ENCODE results near the gene FAM3C. TPM values are rescaled to one million over a fixed set of nuclear protein-coding genes. Genes with fewer than 3 reads are reported as not detected.

FAM3C gene
- total RNA-seq, 1 donor from 2014 or later = 110 TPM

GRCh38 chr7:121383235-121383910 lies 12.7 kb downstream of the FAM3C start:
- FAIRE-seq (no peak), DNase-seq (ENCODE audit: low spot score in 2 of 2) (no peak)

DNA sequence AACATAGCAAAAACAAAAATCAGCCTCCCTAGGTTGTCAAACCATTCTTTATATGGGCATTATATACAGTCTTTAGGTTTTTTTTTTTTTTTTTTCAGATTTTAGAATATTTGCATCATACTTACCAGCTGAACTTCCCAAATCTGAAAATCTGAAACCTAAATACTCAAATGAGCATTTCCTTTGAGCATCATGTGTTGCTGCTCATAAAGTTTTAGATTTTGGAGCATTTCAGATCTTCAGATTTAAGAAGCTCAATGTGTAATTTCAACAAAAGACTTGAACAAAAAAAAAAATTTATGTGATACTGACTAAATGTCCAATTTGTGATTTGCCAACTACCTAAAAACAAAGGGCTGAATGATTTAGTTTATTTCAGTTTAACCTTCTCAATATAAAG lies 13.6 kb downstream of the FAM3C start:
- FAIRE-seq = no peak
- no peak for DNase-seq (ENCODE audit: low spot score in 2 of 2)

- no peak for DNase-seq (ENCODE audit: low spot score in 2 of 2)
- FAIRE-seq = no peak
These were observed 16.2 kb downstream of the FAM3C start for GRCh38 chr7:121379930-121380329.

DNA sequence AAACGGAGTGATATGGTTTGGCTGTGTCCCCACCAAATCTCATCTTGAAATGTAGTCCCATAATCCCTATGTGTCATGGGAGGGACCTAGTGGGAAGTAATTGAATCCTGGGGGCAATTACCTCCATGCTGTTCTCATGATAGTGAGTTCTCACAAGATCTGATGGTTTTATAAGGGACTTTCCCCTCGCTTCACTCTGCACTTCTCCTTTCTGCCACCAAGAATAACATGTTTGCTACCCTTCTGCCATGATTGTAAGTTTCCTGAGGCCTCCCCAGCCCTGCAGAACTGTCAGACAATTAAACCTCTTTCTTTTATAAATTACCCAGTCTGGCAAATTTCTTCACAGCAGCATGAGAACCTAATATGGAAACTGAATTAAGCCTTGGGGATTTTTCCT lies 19.1 kb downstream of the FAM3C start:
- no peak for FAIRE-seq

GRCh38 chr7:121373177-121373576 lies 22.9 kb downstream of the FAM3C start:
- no peak for DNase-seq (ENCODE audit: low spot score in 2 of 2)
- FAIRE-seq = no peak

More for the DNA sequence above, 19.1 kb downstream of the FAM3C start:
- DNase-seq (ENCODE audit: low spot score in 2 of 2) = no peak

DNA sequence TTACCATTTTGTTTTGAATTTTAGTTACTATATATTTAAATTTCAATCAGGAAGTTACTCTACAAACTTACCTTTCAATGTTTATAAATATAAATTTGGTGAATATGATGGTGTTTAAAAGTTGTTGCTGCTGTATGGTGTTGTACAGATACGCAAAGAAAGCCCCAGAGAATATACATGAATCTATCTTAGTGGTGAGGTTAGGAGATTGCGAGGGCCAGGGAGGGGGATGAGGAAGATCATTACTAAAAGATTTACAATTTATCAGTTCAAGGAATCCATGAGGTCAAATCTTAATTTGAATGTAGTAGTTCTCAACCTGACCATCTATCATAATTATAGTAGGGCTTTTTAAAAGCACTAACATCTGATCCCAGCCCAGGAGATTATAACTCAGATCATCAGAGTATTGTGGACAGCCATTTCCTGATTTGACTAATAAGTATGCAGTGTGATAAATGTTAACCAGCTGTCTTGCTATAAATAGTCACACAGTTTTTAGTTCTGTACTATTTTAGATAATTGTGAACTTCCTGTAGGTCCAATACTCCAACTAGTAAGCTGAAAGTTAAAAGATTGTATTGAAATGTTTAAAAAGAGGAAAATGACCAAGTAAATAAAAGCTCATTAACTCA lies 23.6 kb downstream of the FAM3C start:
- DNase-seq (ENCODE audit: low spot score in 2 of 2) (no peak), FAIRE-seq (no peak)

DNA sequence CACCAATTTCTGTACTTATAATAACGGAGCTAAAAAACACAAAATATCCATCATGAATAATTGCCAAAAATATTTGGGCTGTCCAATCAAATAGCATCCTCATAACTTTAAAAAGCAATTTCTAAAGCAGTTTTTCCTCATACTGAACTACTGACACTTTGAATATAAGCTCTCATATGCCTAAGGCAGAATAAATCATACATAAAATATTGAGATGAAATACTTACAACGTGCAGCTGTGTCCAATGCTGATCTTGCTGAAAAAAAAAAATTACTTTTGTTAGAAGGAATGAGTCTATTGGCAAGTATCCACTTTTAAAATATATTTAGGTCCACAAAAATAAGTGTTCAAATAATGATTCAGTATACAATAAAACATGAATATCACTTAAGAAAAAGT lies 24.2 kb downstream of the FAM3C start:
- no peak for DNase-seq (ENCODE audit: low spot score in 2 of 2)
- no peak for FAIRE-seq

DNA sequence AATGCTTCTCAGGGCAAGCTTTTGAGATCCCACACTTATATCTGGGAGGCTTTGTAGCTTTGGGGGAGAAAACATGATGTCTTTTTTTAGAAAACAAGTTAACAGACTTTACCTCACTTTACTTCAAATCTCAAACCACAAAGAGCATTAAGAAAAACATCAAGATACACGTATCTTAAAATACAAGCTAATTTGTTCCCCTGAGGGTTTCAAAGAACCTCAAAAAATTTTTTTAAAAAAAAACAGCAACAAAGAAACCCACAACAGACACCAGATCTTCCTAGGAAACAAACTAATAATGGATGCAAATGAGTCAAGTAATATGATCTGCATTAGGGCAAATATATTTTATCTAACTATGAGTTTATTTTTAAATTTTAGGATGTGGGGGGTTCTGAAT lies 24.7 kb downstream of the FAM3C start:
- FAIRE-seq = no peak
- DNase-seq (ENCODE audit: low spot score in 2 of 2) = no peak

- FAIRE-seq (no peak), DNase-seq (ENCODE audit: low spot score in 2 of 2) (no peak)
These were observed 26.6 kb downstream of the FAM3C start for GRCh38 chr7:121369462-121369861.

DNA sequence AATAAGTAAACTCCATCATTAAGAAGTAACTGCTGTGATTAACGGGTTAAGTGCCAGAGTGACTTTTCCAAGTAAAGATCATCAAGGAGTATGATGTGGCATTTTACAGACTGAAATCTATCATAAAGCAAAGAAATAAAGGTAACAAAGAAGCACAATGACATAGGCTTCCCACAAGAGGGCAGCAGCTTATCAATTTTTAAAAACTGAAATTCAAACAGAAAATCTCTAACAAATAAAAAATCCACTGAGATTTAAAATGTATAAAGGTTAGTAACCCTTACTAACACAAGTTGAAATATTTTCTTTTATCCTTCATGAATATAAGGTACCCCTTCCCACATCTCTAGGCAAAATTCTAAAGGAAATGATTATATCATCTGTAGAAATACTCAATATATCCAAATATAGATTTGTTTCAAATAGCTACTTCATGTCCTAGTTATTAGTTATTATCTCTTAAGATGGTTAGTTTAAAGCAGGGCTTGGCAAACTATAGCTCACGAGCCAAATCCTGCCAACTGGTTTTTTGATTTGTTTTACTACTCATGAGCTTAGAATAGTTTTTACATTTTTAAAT lies 29.2 kb downstream of the FAM3C start:
- DNase-seq (ENCODE audit: low spot score in 2 of 2) (peak in 1 of 2 donors; percentile 14), FAIRE-seq (peak; percentile 89)

DNA sequence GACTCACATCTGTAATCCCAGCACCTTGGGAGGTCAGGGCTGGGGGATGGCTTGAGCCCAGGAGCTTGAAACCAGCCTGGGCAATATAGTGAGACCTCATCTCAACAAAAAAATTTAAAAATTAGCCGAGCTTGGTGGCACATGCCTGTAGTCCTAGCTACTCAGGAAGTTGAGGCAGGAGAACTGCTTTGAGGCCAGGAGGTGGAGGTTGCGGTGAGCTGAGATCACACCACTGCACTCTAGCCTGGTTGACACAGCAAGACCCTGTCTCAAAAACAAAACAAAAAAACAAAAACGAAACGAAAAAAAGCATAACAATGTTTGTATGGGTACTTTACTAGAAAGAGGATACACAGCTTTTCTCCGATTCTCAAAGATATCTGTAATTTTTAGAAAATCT lies 35.5 kb downstream of the FAM3C start:
- DNase-seq (ENCODE audit: low spot score in 2 of 2) = no peak
- FAIRE-seq = no peak

- DNase-seq (ENCODE audit: low spot score in 2 of 2) = no peak
- no peak for FAIRE-seq
These were observed 40.5 kb downstream of the FAM3C start for GRCh38 chr7:121355574-121355973.

- DNase-seq (ENCODE audit: low spot score in 2 of 2) = no peak
- FAIRE-seq = no peak
These were observed 43.8 kb downstream of the FAM3C start for GRCh38 chr7:121352323-121352722.

- no peak for DNase-seq (ENCODE audit: low spot score in 2 of 2)
- no peak for FAIRE-seq
These were observed 44.4 kb downstream of the FAM3C start for GRCh38 chr7:121351682-121352081.

DNA sequence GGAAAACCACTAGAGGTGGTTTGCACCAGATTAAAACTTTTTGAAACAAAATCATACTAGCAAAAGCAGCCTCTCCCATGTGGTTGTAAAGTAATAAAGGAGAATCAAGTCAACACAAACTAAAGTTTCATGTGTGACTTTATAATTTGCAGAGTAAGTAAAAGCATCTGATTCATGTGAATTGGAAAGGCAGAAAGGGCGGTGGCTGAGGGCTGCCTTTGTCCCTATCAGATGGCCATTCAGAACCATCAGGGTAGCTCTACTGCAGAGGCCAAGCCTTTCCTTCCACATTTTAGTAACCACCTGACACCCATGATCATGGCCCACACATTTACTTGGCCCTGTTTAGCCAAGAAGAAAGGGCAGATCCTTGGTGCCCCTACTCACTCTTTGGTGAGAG lies 51.6 kb downstream of the FAM3C start:
- DNase-seq (ENCODE audit: low spot score in 2 of 2) (no peak), FAIRE-seq (no peak)

DNA sequence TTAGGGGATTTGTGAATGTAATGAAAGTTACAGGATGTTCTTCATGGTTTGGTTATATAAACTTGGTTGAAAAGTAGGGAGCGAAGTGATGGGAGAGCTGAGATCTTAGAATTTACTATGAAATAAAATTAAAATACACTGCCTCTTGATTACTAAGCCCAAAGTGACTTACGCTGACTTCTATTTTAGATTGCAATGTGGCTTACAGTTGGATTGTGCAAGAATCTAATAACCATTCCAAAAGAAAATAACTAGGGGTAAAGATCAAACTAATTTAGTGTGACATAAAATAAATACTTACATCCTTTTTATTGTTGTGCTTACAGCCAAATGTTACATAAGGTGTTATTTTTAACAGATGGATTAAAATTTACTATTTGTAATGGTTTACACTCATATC lies 52.0 kb downstream of the FAM3C start:
- DNase-seq (ENCODE audit: low spot score in 2 of 2) (no peak), FAIRE-seq (no peak)

DNA sequence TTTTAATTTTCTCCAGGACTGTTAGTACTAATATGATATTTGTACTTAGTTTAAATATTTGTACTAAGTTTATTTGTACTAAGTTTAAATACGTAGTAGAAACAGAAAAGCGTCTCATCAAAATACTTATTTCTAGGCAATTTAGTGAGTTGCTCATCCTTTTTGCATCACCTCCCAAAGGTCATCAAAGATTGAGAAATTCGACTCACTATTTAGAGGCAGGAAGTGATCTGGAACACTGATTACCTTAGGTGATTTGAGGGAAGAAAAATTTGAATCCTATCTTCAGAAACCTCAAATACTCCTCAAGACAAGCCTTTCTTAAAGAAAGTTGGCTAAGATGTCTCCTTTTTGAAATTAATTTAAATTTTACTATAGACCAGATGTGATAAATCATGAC lies 52.8 kb downstream of the FAM3C start:
- FAIRE-seq = no peak
- DNase-seq (ENCODE audit: low spot score in 2 of 2) = no peak

DNA sequence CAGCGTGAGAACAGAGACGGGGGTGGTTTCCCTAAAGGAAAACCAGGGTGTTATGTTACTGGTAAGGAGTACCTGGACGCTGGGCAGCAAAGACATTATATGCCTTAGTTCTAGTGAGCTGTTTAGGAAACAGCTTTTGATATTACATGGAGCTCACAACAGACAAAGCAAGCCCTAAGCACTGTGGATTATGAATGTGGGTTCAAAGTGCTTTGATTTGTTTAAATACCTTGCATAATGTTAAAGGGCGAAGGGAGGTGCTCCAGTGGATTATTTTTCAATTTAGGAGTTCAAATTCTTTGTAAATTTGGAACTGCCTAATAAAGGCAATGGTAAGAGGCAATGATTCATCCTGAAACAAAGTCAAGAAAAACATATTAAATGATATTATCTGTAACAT lies 53.5 kb downstream of the FAM3C start:
- DNase-seq (ENCODE audit: low spot score in 2 of 2) (no peak), FAIRE-seq (no peak)

GRCh38 chr7:121341933-121342332 lies 54.2 kb downstream of the FAM3C start:
- no peak for DNase-seq (ENCODE audit: low spot score in 2 of 2)
- FAIRE-seq = no peak

GRCh38 chr7:121339082-121339481 lies 57.0 kb downstream of the FAM3C start:
- DNase-seq (ENCODE audit: low spot score in 2 of 2) = no peak
- FAIRE-seq = no peak

DNA sequence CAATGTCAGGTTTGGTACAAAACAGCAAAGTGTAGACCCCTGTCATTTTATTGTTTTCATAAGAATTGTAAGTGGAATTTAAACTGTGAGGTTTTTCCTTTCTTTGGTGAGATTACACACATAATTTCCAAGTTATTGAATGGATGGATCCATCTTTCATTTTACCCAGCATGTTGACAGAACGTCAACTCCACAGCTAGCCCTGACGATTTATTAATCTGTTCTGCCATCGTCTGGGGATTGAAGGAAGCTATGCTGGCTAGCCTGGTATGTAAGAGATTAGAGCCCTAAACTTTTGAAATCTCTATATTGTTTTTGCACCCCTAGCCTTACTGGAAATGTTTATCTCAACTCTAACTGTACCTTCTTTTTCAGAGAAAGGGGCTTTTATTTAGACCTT lies 58.7 kb downstream of the FAM3C start:
- FAIRE-seq (no peak), DNase-seq (ENCODE audit: low spot score in 2 of 2) (no peak)

DNA sequence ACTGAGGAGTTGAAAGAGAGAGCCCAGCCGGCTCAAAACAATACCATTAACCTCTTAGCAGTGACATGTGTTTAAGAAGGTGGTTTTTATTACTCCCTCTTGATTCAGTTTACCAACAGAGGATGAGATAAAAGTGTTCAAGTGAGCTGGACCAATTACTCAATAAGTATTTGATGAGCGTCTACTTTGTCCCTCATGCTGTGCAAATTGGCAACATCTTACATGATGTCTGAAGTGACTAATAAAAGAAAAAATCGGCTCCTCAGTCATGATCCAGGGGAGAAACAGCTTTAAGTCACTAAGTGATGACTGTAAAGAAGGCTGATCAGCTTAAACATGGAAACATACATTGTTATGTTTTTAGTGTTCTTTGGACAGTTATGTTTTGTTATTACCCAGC lies 59.5 kb downstream of the FAM3C start:
- DNase-seq (ENCODE audit: low spot score in 2 of 2) (no peak), FAIRE-seq (no peak)

Data from frontal cortex (tissue), 4 donors.